Endothelial cell of umbilical vein (primary cell): ENCODE measurements around the gene TBX4. TPM values are rescaled to one million over a fixed set of nuclear protein-coding genes. Genes with fewer than 3 reads are reported as not detected.

Experiments
- BruUV-seq: library from RNA; stranded (reverse); fragments of 400-500 nt; replicated peaks from 2 replicates; lab custom pipeline; 2021; lab: Mats Ljungman, UMichigan
- CTCF ChIA-PET: fragments of 300-600, 350-600 bp; sonication (Branson Sonifier 250); formaldehyde crosslinking; loops from one replicate; lab custom pipeline; 2021; ENCODE audit warnings: antibody characterized with exemption, inconsistent platforms; lab: Charles Lee
- POLR2A ChIA-PET: fragments of 300-600, 350-600 bp; sonication (Branson Sonifier 250); formaldehyde crosslinking; loops from one replicate; lab custom pipeline; 2021; ENCODE audit warnings: antibody characterized with exemption, inconsistent platforms; lab: Charles Lee
- DNase-seq: peaks from one replicate; pipeline ENCODE4 v3.0.0-alpha.2; 2011; ENCODE audit warnings: low read depth, low spot score
- FAIRE-seq: peaks from 2 replicates; lab custom pipeline; 2011; peaks lifted over from hg19 to GRCh38; lab: Jason Lieb, UNC
- H2AFZ ChIP-seq: 2 replicates; pipeline ENCODE4 v1.6.0; 2012; ENCODE audit warnings: low read depth, low read length, control low read depth, inconsistent platforms
- H3K27ac ChIP-seq: 2 replicates; pipeline ENCODE4 v1.5.1; 2011; ENCODE audit warnings: low read depth, mild to moderate bottlenecking, control low read depth, low read length, moderate library complexity; ENCODE audit not compliant: insufficient read depth
- H3K27me3 ChIP-seq, 2 experiments: 2 replicates each; pipeline versions ENCODE4 v1.6.0 to v1.6.1; 2011; ENCODE audit warnings: low read length in 2 of 2, mixed read lengths in 1 of 2; ENCODE audit not compliant: control insufficient read depth in 2 of 2, insufficient read depth in 2 of 2
- H3K36me3 ChIP-seq, 2 experiments: 2 replicates in 1 of 2; 3 replicates in 1 of 2; pipeline ENCODE4 v1.5.1; 2011; ENCODE audit warnings: low read length in 2 of 2, mild to moderate bottlenecking in 1 of 2, moderate library complexity in 1 of 2; ENCODE audit not compliant: control insufficient read depth in 2 of 2, insufficient read depth in 2 of 2; ENCODE audit errors: extremely low read depth in 1 of 2
- H3K4me1 ChIP-seq: 3 replicates; pipeline ENCODE4 v1.5.1; 2011; ENCODE audit warnings: mild to moderate bottlenecking, low read length; ENCODE audit not compliant: control insufficient read depth, insufficient read depth; ENCODE audit errors: extremely low read depth
- H3K4me2 ChIP-seq: 2 replicates; pipeline ENCODE4 v1.6.1; 2011; ENCODE audit warnings: low read length, control low read depth, mixed read lengths; ENCODE audit not compliant: insufficient read depth
- H3K4me3 ChIP-seq, 3 experiments: fragments of 200-600 bp in 1 of 3; sonication (generic), shearing (Covaris generic) in 1 of 3; replicated peaks in 1 of 3; 2 replicates each; pipeline ENCODE4 v1.5.1; 2011 to 2016; ENCODE audit warnings: control low read depth in 3 of 3, low read length in 3 of 3, mild to moderate bottlenecking in 2 of 3, inconsistent platforms in 1 of 3, low read depth in 1 of 3, moderate library complexity in 1 of 3; ENCODE audit not compliant: insufficient read depth in 1 of 3
- H3K79me2 ChIP-seq: 2 replicates; pipeline ENCODE4 v1.6.0; 2012; ENCODE audit warnings: low read length, inconsistent platforms; ENCODE audit not compliant: control insufficient read depth, insufficient read depth
- H3K9ac ChIP-seq: replicated peaks from 2 replicates; pipeline ENCODE3; 2011; ENCODE audit warnings: low read length, control low read depth; ENCODE audit not compliant: insufficient read depth; ENCODE audit errors: extremely low read depth
- H3K9me1 ChIP-seq: replicated peaks from 3 replicates; pipeline ENCODE4 v1.6.0; 2011; ENCODE audit warnings: mild to moderate bottlenecking, low read length; ENCODE audit not compliant: control insufficient read depth, insufficient read depth; ENCODE audit errors: extremely low read depth
- H3K9me3 ChIP-seq: replicated peaks from 2 replicates; pipeline ENCODE4 v1.5.1; 2012; ENCODE audit warnings: low read length, inconsistent platforms; ENCODE audit not compliant: control insufficient read depth, insufficient read depth
- H4K20me1 ChIP-seq: replicated peaks from 2 replicates; pipeline ENCODE3; 2011; ENCODE audit warnings: mild to moderate bottlenecking, low read length; ENCODE audit not compliant: control insufficient read depth, insufficient read depth; ENCODE audit errors: extremely low read depth
- JUN ChIP-seq: IDR thresholded peaks from 2 replicates; pipeline ENCODE4 v1.6.1; 2011; ENCODE audit warnings: borderline replicate concordance, low read depth; ENCODE audit not compliant: insufficient read length, insufficient read depth
- MYC ChIP-seq: IDR thresholded peaks from one replicate; pipeline ENCODE4 v1.6.1; 2011; ENCODE audit warnings: mild to moderate bottlenecking, low read depth, low read length
- dilution Hi-C: fragments of 300-500 bp; cut with MboI; formaldehyde crosslinking; loops from one replicate; pipeline ENCODE4 v1.15.0; 2019; ENCODE audit warnings: low sequenced_read_pairs; ENCODE audit not compliant: extremely low pct_ligation_motif_present
- intact Hi-C: fragments of 100-400 bp; cut with micrococcal nuclease; formaldehyde crosslinking; loops from one replicate; pipeline ENCODE4 v1.10.0; 2022
- polyA plus RNA-seq, 4 experiments: library from polyadenylated mRNA; depleted of rRNA in 3 of 4; stranded (reverse) in 3 of 4; unstranded in 1 of 4; fragments of >200 nt; gene quantifications; 2 replicates each; pipeline versions ENCODE4 v1.2.1 to v1.2.3, GENCODE V29; 2011 to 2012; ENCODE audit warnings: missing spikeins in 1 of 4
- total RNA-seq: library from RNA; stranded (reverse); gene quantifications from 2 replicates; pipeline ENCODE4 v1.2.3, GENCODE V29; 2021
- TF ChIP-seq, protein P1 (sequence below), 2 donors: IDR thresholded peaks; 1 replicate in 1 of 2; 2 replicates in 1 of 2; pipeline ENCODE4 v1.5.1; 2011; ENCODE audit warnings: low read length in 2 of 2, mild to moderate bottlenecking in 2 of 2, moderate library complexity in 2 of 2, control low read depth in 1 of 2, inconsistent platforms in 1 of 2, low read depth in 1 of 2; ENCODE audit not compliant: insufficient read depth in 1 of 2; ENCODE audit errors: extremely low read depth in 1 of 2
- TF ChIP-seq, protein P2 (sequence below): IDR thresholded peaks from 2 replicates; pipeline ENCODE4 v1.6.1; 2011; ENCODE audit not compliant: insufficient read depth, insufficient read length

The TBX4 gene
- total and polyA plus RNA-seq, 2 donors (not counting 3 experiments of a cell fraction or from before 2014, with no cell fraction given) = not detected

DNA sequence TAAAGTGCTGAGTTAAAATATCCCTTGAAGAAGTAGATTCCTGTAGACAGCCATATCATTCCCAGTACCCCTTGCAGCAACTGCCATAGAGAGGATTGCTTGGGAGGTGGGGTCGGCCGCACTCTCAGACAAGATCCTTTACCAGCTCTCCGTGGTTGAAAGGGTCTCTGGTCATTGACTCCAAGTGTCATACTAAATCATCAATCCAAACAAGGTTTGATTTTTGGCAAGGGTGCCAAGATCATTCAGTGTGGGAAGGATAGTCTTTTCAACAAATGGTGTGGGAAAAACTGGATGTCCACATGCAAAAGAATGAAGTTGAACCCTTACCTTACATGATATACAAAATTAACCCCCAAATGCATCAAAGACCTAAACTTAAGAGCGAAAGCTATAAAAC, 30.8 kb upstream of the TBX4 start:
- no peak overlapping the region for H3K4me2 ChIP-seq
- no peaks in the 10 kb centered on the region for H4K20me1 ChIP-seq
- no TSS peak for BruUV-seq
- no peak overlapping the region for H3K4me3 ChIP-seq
- DNase-seq (no peak), FAIRE-seq (no peak)
- peaks cover 12 to 20% of the 10 kb centered on the region in 2 experiments for H3K27me3 ChIP-seq
- no peak overlapping the region for H3K9ac ChIP-seq
- H3K9me3 ChIP-seq = no peaks in the 10 kb centered on the region
- no peak overlapping the region for H3K27ac ChIP-seq
- CTCF ChIA-PET = interaction anchor here (1.4 to 3.1 kb wide), 3 partner anchors 10 to 129 kb away, joined by 4 to 16 read pairs (median 7); no protein-coding TSS in a partner anchor
- POLR2A ChIA-PET = no interaction called here
- dilution Hi-C loops (no loop called here), intact Hi-C loops (no loop called here)
- H2AFZ ChIP-seq = no peak overlapping the region
- H3K79me2 ChIP-seq = no peaks in the 10 kb centered on the region
- TF ChIP-seq MYC (no peak), JUN (no peak)
- TF ChIP-seq, protein P1, sequence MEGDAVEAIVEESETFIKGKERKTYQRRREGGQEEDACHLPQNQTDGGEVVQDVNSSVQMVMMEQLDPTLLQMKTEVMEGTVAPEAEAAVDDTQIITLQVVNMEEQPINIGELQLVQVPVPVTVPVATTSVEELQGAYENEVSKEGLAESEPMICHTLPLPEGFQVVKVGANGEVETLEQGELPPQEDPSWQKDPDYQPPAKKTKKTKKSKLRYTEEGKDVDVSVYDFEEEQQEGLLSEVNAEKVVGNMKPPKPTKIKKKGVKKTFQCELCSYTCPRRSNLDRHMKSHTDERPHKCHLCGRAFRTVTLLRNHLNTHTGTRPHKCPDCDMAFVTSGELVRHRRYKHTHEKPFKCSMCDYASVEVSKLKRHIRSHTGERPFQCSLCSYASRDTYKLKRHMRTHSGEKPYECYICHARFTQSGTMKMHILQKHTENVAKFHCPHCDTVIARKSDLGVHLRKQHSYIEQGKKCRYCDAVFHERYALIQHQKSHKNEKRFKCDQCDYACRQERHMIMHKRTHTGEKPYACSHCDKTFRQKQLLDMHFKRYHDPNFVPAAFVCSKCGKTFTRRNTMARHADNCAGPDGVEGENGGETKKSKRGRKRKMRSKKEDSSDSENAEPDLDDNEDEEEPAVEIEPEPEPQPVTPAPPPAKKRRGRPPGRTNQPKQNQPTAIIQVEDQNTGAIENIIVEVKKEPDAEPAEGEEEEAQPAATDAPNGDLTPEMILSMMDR (IDR thresholded peaks at IDR 0.05; ENCODE audit: extremely low read depth in 1 of 2, insufficient read depth in 1 of 2, low read depth in 1 of 2, low read length in 2 of 2) = no peak
- TF ChIP-seq, protein P2, sequence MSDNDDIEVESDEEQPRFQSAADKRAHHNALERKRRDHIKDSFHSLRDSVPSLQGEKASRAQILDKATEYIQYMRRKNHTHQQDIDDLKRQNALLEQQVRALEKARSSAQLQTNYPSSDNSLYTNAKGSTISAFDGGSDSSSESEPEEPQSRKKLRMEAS = no peak
- H3K9me1 ChIP-seq = no peaks in the 10 kb centered on the region
- H3K4me1 ChIP-seq = no peaks in the 10 kb centered on the region
- H3K36me3 ChIP-seq = no peaks in the 10 kb centered on the region
